ENCODE data around the gene TFF3.

DNA sequence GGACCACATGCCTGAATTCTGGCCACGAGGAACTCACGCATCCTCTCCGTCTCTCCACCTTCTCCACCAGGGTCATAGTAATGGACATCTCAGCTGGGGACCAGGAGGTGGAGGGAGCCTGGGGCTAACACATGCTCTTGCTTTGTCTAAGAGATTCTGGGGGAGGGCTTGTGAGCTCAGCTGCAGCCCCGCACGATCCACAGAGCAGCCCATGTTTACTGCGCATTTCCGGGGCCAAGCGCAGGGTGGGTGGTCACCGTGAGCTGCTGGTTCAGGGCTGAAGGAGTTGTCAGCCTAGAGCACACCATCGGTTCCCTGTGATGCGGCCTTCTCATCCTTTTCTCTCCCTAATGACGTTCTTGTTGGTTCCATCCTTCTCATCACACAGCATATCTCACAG lies 43.1 kb upstream of the TFF3 start:
- TF ChIP-seq, protein P1, sequence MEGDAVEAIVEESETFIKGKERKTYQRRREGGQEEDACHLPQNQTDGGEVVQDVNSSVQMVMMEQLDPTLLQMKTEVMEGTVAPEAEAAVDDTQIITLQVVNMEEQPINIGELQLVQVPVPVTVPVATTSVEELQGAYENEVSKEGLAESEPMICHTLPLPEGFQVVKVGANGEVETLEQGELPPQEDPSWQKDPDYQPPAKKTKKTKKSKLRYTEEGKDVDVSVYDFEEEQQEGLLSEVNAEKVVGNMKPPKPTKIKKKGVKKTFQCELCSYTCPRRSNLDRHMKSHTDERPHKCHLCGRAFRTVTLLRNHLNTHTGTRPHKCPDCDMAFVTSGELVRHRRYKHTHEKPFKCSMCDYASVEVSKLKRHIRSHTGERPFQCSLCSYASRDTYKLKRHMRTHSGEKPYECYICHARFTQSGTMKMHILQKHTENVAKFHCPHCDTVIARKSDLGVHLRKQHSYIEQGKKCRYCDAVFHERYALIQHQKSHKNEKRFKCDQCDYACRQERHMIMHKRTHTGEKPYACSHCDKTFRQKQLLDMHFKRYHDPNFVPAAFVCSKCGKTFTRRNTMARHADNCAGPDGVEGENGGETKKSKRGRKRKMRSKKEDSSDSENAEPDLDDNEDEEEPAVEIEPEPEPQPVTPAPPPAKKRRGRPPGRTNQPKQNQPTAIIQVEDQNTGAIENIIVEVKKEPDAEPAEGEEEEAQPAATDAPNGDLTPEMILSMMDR (IDR thresholded peaks at IDR 0.05) = no peak
- TF ChIP-seq POLR2A (IDR thresholded peaks at IDR 0.05) = no peak

Data from Peyer's patch (tissue), 4 donors.